GM21381 (cell line): ENCODE data around the gene BFSP2.
"Not testable (repeated sequence)": the region's sequence is repeated elsewhere in the genome, so short reads cannot be mapped to it uniquely, and the experiment has no call there.

Source experiments
- ATAC-seq: cut with Tn5 transposase; IDR thresholded peaks from one replicate; pipeline ENCODE4 v1.9.1; 2021; ENCODE audit warnings: mild to moderate bottlenecking, moderate library complexity; ENCODE audit not compliant: unreplicated experiment

BFSP2 gene

DNA sequence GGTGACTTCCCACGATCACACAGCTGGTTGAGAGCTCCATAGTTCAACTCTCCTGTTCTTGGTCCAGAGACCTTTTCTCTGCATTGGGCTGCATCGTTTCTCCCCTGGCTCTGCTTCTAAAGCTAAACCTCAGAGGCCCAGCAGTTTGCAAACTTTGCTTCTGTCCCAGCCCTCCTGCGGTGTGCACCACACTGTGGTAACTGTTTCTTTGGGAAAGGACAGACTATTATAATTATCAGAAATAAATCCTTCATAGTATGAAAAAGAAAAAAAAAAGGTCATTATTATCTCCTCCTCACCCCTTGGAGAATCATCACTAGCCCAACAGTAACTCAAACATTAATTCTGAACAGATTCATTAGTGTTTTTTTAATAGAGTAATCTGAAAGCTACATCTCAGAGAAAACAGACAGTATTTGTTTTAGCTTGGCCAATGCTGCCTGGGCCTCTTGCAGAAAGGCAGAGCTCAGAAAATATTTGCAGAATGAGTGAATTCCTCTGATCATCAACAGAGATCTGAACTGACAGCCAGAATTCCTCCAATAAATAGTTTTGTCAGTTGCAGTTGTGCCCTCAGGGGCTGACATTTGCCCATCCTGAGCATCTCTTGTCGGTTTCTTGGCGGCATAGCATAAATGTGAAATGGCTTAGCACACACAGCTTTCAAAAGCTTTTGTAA, 52.9 kb downstream of the BFSP2 start:
- ATAC-seq, result no peak

DNA sequence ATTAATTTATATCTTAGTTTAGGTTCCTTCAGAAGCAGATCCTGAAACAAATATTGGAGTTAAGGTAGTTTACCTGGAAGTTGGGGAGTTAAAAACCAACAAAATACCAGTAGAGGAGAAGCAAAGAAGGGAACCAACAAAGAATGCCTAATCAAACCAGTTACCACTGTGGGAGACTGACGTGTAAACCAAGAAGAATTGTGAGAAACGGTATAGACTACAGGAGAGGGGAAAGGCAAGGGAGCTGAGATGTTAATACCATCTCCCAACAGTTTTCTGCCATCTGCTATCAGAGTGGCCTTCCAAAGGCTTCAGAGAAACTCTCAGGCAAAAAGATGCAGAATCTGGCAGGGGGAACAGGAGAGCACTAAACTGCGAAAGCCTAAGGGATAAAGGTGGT, 53.5 kb downstream of the BFSP2 start:
- no peak for ATAC-seq

DNA sequence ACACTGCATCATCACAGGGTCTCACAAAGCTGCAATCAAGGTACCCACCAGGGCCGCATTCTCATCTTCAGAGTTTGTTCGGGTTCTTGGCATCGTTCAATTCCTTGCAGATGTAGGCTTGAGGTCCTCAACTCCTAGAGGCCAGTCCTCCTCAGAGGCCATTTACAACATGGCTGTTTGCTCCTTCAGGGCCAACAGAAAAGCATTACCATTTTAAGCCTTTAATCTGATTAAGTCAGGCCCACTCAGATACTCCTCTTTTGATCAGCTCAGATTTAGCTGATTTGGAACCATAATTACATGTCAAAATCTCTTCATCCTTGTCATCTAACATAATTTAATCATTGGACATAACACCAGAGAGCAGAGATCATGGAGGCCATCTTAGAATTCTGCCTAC, 55.4 kb downstream of the BFSP2 start:
- ATAC-seq, result no peak

DNA sequence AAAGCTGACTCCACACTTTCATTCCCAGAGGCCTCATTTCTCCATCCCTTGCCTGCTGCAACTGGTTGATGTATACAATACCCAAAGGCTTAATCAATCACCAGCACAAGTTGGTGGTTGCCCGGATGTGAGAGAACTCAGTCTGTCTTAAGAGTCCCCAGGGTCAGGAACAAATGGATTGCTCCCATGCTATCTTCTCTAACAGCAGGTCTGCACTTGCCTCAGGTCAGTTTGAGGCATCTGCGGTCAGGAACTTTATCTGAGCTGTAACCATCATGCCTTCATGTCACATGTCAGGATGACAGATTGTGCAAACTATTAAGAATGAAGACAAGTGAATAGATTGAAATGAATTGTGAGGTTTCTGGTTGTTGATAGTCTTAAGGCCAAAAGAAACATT, 56.1 kb downstream of the BFSP2 start:
- no peak for ATAC-seq

DNA sequence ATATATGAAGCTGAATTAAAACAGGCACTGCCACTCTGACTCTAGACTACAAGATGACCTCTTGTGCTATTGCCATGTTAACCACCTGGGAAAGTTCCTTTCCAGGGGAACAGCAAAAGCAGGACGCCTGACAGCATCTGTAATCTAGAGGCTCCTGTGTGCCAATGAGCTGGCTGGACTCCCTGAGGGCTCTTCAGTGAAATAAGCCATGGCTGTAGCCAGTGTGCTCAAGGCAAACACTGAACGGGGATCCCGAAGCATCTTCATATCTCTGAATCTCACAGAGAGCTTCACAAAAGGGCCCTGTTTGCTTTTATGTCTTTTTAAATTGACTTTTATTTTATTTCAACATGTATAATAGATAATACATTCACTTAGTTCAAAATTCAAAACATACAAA, 57.2 kb downstream of the BFSP2 start:
- no peak for ATAC-seq

DNA sequence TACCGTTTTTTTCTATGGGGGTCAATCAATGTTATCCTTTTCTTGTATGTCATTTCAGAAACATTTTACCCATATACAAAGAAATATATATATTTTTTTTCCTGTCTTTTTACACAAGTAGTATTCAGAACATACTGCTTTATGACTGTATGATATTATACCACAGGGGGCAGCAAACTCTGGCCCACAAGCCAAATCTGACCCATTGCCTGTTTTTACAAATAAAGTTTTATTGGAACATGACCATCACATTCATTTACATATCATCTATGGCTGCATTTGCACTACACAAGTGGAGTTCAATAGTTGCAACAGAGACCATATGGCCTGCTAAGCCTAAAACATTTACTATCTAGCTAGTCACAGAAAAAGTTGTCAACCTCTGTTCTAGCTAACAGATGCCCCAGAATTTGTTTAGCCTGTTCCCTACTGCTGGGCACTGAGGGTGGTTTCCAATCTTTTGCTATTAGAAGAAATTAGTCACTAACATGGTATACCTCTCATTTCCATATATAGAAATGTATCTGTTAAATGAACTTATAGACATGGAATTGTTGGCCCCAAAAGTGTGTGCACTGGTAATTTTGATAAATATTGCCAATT, 57.7 kb downstream of the BFSP2 start:
- no peak for ATAC-seq

DNA sequence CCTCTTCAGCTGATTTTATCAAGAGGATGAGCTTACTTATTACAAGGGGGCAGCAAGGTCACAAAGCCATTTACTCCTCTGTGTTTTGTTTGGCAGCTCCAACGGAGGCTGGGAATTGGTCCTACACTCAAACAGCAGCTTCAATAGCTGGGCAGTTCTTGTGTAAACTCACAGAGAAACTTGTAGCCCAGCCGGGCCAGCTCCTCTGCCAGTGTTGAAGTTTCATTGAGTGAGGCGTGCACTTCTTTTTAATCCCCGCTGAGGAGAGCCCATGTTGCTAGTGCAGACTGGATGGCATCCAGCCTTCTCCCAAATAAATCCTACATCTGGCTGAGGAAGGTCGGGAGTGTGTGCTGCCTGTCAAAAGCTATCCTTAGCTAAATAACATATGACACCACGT, 59.5 kb downstream of the BFSP2 start:
- no peak for ATAC-seq

DNA sequence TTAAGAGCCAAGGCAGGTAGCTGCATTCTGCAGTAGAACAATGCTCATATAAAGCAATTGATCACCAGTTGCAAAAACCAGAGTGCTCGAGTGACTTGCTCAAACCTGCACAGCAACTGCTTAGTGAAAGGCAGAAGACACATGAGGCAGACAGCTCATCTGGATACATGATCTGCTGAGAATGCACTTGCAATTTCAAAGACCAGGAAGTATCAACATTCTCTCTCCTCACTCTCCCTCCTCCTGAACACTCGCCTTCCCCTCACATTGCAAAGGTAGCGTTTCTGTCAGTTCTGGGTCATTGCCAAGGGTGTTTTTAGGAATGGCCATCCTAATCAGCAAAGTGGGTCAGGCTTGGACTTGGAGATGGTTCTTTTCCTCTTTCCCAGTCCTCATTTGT, 61.0 kb downstream of the BFSP2 start:
- no peak for ATAC-seq

DNA sequence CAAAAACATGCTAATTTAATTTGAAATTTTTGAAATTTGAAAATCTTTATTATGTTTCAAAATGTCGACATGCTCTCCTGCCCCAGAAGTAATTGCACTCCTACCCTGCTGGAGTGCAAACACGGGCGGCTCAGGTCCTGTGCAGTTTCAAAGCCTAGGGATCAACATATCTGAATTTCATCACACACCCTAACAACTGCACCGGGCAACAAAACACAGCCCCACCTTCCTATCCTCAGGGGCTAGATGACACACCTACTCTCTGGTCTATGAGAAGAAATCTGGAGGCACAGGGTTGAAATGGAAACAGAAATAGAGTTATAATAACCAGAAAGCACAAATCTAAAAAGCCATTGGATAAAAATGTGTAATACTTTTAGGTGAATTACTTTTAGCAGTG, 61.4 kb downstream of the BFSP2 start:
- ATAC-seq, result no peak

DNA sequence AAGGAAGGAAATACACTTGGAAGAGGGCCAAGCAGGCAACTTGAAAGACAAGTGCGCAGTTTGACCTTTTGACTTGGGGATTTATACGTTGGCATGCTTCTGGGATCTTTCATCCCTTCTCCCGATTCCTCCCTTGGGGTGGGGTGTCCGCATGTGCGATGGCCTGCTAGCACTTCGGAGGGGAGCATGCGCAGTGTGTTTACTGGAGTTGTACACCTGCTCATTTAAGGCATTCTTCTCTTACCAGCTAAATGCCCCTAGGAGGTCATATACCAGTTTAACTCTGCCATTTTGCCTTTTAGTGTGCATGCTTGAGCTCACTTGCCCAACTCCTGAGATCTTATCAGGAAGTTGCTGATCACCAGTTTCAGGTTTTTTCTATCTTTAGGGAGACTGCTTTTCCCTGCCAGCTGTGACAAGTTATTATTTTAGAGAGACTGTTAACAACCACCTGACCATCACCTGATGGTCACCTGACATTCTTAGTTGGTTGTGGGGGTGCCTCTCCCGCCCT, 63.5 kb downstream of the BFSP2 start:
- ATAC-seq, result no peak

DNA sequence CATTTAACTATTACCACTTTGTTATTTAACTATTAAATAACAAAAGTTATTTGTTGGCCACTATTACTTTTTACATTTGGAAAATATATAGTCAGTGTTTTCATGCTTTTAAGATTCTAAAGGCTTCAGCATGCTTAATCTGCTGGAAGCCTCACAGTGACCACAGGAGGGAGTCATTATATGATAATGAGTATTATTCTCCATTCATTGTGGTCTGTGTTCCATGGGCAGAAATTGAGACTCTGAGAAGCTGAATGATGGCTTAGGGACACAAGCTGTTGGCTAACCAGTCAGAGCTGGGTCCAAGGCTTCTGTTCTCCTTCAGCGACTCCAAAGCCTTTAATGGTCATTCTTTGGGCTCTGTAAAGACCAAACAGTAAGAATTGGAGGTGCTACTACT, 64.7 kb downstream of the BFSP2 start:
- no peak for ATAC-seq

DNA sequence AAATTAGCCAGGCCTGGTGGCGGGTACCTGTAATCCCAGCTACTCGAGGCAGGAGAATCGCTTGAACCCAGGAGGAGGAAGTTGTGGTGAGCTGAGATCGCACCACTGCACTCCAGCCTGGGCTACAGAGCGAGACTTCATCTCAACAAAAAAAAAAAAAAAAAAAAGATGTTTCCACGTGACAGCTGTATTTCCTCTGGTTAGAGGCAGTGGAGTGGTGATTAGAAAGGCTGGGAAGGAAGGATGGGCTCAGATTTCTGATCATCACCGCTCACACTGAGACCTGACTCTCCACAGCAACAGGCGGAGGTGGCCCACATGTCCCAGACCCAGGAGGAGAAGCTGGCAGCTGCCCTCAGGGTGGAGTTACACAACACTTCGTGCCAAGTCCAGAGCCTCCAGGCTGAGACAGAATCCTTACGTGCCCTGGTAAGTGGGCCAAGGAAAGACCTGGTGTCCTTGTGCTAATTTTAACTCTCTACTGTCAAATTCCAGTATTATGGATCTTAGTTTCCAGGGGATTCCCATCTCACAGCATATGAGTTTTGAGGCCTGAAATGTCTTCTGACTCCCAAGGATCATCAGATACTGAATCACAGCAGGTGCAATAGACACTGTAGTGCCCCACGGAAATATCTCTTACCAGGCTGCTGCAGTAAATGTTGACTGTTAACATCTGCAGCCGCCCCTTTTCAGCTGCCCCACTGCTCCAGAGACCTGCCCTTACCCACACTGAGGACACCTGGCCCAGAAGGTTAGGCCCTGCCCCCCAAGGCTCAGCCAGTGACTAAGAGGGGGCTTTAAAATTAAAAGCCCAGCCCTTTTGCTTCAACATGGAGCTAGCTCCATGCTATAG, 66.9 kb downstream of the BFSP2 start:
- ATAC-seq, result no peak

DNA sequence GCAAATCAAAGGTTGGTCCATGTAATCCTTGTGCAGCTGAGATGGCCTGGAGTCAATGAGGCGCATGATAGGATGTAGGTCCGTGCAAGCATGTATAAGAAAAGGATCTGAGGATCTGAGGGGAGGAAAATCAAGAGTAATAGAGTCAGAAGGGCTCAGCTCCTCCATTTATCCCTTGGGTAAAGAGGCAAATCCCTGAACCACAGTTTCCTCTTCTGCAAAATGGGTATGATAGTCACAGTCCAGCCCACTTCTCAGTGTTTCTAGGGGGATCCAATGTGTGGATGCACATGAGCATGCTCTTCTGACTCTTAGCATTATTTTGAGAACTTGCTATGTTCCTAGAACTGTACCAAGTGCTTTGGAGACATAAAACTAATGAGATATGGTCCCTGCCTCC, 67.9 kb downstream of the BFSP2 start:
- ATAC-seq, result no peak

DNA sequence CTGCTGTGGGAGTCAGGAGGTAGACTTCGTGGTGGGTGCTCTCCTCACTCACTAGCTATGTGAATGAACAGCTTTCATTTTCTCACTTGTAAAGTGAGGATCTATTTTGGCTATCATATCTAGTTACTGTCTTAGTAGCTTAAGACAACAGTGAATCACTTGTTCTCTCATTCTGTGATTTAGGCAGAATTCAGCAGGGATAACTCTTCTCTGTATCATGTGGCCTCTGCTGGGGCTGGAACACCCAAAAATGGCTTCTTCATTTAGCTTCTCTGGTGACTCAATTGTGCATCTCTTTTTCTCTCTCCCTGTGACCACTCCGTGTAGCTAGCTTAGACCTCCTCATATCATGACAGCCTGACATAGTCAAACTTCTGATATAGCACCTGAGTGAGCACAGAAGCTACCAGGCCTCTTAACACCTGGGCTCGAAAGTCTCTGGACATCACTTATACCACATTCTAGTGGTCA, 68.4 kb downstream of the BFSP2 start:
- ATAC-seq, result no peak

DNA sequence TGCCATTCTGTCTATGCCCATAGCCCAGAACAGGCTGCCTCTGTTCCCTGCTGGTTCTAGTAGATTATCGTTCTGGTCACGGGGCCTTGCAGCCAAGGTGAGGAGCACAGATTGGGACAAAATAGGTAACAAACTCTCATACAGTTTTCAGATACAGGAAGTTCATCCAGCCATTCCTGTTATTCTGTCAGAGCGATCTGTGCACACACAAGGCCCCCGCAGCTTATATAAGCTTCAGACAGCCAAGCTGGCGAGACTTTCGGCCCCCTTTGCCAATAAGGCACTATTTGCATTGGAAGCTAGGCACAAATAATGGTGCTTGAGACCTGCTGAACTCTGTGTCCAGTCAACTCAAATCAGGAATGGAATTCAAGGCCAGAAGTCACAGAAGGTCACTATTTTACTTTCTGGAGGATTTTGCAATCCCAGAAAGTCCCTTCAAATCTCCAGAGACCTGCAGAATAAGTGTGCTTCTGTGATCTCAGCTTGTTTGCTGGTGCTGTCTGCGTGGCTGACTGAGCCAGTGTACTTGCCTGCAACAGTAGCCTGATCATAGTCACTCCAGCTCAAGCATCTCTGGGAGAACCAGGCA, 69.4 kb downstream of the BFSP2 start:
- ATAC-seq, result no peak

DNA sequence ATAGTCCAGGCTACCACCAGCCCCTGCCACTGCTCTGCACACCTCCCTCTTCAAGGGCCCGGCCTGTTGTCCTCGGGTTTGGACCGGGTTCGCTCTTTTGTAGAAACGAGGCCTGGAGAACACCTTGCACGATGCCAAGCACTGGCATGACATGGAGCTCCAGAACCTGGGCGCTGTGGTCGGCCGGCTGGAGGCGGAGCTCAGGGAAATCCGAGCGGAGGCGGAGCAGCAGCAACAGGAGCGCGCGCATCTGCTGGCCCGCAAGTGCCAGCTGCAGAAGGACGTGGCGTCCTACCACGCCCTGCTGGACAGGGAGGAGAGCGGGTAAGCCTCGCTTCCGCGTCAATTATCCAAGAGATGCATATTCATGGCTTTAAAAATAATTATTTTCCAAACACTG, 72.4 kb downstream of the BFSP2 start:
- no peak for ATAC-seq

DNA sequence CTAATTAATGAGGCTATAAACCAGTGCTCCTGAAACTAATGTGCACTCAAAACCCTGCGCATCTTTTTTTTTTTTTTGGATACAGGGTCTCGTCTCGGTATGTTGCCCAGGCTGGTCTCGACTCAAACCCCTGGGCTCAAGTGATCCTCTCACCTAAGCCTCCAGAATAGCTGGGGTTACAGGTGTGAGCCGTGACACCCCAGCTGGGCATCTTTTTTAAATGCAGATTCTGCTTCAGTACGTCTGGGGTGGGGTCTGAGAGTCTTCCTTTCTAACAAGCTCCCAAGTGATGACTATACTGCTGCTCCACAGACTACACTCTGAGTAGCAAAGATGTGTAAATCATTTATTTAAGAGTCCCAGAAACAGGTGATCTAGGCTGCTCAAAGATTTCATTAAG, 73.0 kb downstream of the BFSP2 start:
- no peak for ATAC-seq

DNA sequence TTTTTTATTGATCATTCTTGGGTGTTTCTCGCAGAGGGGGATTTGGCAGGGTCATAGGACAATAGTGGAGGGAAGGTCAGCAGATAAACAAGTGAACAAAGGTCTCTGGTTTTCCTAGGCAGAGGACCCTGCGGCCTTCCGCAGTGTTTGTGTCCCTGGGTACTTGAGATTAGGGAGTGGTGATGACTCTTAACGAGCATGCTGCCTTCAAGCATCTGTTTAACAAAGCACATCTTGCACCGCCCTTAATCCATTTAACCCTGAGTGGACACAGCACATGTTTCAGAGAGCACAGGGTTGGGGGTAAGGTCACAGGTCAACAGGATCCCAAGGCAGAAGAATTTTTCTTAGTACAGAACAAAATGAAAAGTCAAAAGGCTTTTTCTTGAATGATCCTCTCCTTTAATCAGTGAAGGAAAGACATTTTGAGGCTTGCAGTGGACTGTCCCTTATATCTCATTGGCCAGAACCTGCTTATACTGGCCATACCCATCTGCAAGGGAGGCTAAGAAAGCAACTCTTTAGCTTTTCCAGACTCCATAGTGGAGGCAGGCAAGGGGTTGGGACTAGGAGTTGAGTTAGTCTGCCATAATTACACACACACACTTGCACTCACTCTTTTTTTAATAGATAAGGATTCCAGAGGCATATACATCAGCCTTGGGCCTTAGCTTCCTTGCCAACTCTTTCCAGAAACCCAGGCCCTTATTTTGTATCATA, 73.8 kb downstream of the BFSP2 start:
- not testable (repeated sequence) for ATAC-seq

DNA sequence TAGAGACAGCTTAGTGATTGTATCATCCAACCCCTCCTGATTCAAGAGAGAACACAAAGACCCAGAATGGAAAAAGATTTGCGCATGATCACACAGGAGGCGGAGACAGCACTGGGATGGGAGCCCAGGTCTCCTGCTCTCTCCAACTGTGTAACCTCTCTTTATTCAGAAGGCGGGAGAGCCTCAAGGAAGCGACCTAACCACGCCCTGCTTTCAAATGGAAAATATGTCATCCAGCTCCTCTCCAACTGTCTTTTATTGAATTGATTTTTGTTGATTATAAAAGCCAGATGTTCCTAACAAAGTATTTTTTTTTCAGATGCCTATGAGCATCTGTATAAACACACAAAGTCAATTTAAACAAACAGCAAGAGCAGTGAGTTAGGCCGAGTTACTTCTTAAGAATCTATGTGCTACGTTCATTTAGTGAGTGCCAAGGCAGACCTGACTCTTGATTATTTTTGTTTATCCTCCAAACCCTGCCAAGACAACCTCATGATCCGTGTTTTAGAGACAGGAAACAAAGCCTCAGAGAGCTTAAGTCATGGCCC, 74.5 kb downstream of the BFSP2 start:
- no peak for ATAC-seq

DNA sequence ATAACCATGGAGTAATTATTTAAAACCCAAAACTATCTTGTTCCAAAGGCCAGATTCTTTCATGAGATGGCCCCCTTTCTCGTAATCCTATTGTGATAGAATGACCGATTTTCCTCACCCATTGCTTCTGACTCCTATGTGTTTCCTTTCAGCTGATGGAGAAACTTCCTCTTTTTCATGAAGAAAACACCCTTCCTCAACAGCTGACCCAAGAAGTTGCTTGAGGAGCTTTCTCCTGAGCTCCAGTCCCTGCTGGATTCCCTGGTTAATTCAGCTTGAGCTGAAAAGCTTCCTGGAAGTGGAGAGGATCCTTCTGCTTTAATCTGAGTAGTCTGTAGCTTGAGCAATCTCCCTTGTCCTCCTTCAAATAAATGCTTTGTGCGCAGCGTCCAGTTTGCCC, 75.0 kb downstream of the BFSP2 start:
- ATAC-seq, result no peak
